Keratinocyte (primary cell): ENCODE data around the gene ECE1. TPM values are rescaled to one million over a fixed set of nuclear protein-coding genes. Genes with fewer than 3 reads are reported as not detected.
"Not testable (repeated sequence)": the region's sequence is repeated elsewhere in the genome, so short reads cannot be mapped to it uniquely, and the experiment has no call there.

Experiments used
- DNase-seq: peaks from one replicate; pipeline ENCODE4 v3.0.0-alpha.2; 2011; ENCODE audit warnings: low read depth, missing footprints, low spot score
- FAIRE-seq: peaks from 2 replicates; lab custom pipeline; 2011; peaks lifted over from hg19 to GRCh38; lab: Jason Lieb, UNC
- H2AFZ ChIP-seq: 2 replicates; pipeline ENCODE4 v1.6.0; 2012; ENCODE audit warnings: low read length, control low read depth, inconsistent platforms; ENCODE audit not compliant: control insufficient read depth
- H3K27ac ChIP-seq: 2 replicates; pipeline ENCODE4 v1.5.1; 2011; ENCODE audit warnings: low read length; ENCODE audit not compliant: control insufficient read depth, insufficient read depth
- H3K27me3 ChIP-seq: 3 replicates; pipeline ENCODE4 v1.6.0; 2011; ENCODE audit warnings: low read length; ENCODE audit not compliant: control insufficient read depth, insufficient read depth; ENCODE audit errors: extremely low read depth
- H3K36me3 ChIP-seq, 2 experiments: 2 replicates in 1 of 2; 3 replicates in 1 of 2; pipeline ENCODE4 v1.5.1; 2011; ENCODE audit warnings: low read length in 2 of 2, mild to moderate bottlenecking in 1 of 2; ENCODE audit not compliant: control insufficient read depth in 2 of 2, insufficient read depth in 2 of 2; ENCODE audit errors: extremely low read depth in 1 of 2
- H3K4me1 ChIP-seq: 3 replicates; pipeline ENCODE4 v1.5.1; 2011; ENCODE audit warnings: low read length; ENCODE audit not compliant: control insufficient read depth, insufficient read depth; ENCODE audit errors: extremely low read depth
- H3K4me2 ChIP-seq: 3 replicates; pipeline ENCODE4 v1.6.0; 2011; ENCODE audit warnings: low read depth, low read length; ENCODE audit not compliant: control insufficient read depth, insufficient read depth; ENCODE audit errors: extremely low read depth
- H3K4me3 ChIP-seq, 3 experiments: fragments of 200-600 bp in 1 of 3; sonication (generic) in 1 of 3; 2 replicates in 2 of 3; 3 replicates in 1 of 3; pipeline ENCODE4 v1.5.1; 2011 to 2016; ENCODE audit warnings: low read length in 3 of 3, mild to moderate bottlenecking in 3 of 3, control low read depth in 2 of 3, inconsistent platforms in 1 of 3, low read depth in 1 of 3, mixed read lengths in 1 of 3, mixed run types in 1 of 3, moderate library complexity in 1 of 3; ENCODE audit not compliant: control insufficient read depth in 2 of 3, insufficient read depth in 2 of 3; ENCODE audit errors: extremely low read depth in 1 of 3
- H3K79me2 ChIP-seq: 2 replicates; pipeline ENCODE4 v1.6.0; 2012; ENCODE audit warnings: low read length; ENCODE audit not compliant: control insufficient read depth, insufficient read depth
- H3K9ac ChIP-seq: 3 replicates; pipeline ENCODE4 v1.6.0; 2011; ENCODE audit warnings: low read length; ENCODE audit not compliant: control insufficient read depth, insufficient read depth; ENCODE audit errors: extremely low read depth
- H3K9me1 ChIP-seq: 3 replicates; pipeline ENCODE4 v1.6.0; 2011; ENCODE audit warnings: low read length; ENCODE audit not compliant: control insufficient read depth, insufficient read depth; ENCODE audit errors: extremely low read depth
- H3K9me3 ChIP-seq: 2 replicates; pipeline ENCODE4 v1.5.1; 2012; ENCODE audit warnings: low read depth, low read length; ENCODE audit not compliant: control insufficient read depth
- H4K20me1 ChIP-seq: 3 replicates; pipeline ENCODE4 v1.6.0; 2011; ENCODE audit warnings: low read length; ENCODE audit not compliant: control insufficient read depth, insufficient read depth; ENCODE audit errors: extremely low read depth
- EZH2 ChIP-seq: IDR thresholded peaks from one replicate; pipeline ENCODE4 v1.6.1; 2012; ENCODE audit warnings: inconsistent platforms, mild to moderate bottlenecking, low read length, moderate library complexity
- dilution Hi-C: fragments of 300-500 bp; cut with MboI; formaldehyde crosslinking; loops from one replicate; pipeline ENCODE4 v1.7.0; 2020; ENCODE audit warnings: low sequenced_read_pairs; ENCODE audit not compliant: extremely low pct_ligation_motif_present
- polyA plus RNA-seq, 5 experiments: library from polyadenylated mRNA; depleted of rRNA in 3 of 5; stranded (reverse) in 3 of 5; stranded (forward) in 1 of 5; unstranded in 1 of 5; fragments of >200 nt; gene quantifications; 1 replicate in 1 of 5; 2 replicates in 3 of 5; 3 replicates in 1 of 5; pipeline versions ENCODE4 v1.2.1 to v1.2.3, GENCODE V29; 2011 to 2012; ENCODE audit warnings: missing spikeins in 2 of 5, low read depth in 1 of 5, low replicate concordance in 1 of 5
- TF ChIP-seq, protein P1 (sequence below), 3 experiments: IDR thresholded peaks in 1 of 3; conservative IDR thresholded peaks in 1 of 3; optimal IDR thresholded peaks in 1 of 3; 2 replicates in 2 of 3; 3 replicates in 1 of 3; pipeline versions ENCODE3 to v1.5.1; 2011; ENCODE audit warnings: low read length in 3 of 3, mild to moderate bottlenecking in 3 of 3, moderate library complexity in 2 of 3, control low read depth in 1 of 3, inconsistent platforms in 1 of 3; ENCODE audit not compliant: insufficient read depth in 2 of 3; ENCODE audit errors: extremely low read depth in 1 of 3

The ECE1 gene
- polyA plus RNA-seq, 1 donor (not counting 4 experiments of a cell fraction or from before 2014, with no cell fraction given), result 59.1 TPM

DNA sequence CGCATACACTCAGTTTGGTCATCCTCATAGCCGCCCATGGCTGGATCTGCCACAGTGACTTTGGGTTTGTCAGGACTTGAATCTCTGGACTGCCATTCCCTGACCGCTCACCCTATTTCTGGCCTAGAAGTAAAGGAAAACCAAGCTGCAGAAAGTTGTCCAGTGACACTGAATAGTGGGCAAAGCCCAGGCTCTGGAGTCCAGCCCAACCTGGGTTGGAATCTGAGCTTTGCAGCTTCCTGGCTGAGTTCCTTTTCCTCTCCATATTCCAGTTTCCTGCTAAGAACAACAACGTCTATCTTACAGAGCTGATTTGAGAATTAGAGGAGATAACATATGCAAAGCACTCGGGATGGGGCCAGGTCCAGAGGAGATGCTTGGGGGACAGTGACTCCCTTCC is 98.0 kb downstream of the ECE1 start:
- no peaks in the 10 kb centered on the region for H4K20me1 ChIP-seq
- dilution Hi-C loops, result no loop called here
- H3K9me3 ChIP-seq, result no peaks in the 10 kb centered on the region
- no peak overlapping the region for H3K4me2 ChIP-seq
- FAIRE-seq (no peak), DNase-seq (no peak)
- H3K27ac ChIP-seq, result no peak overlapping the region
- H3K27me3 ChIP-seq, result no peaks in the 10 kb centered on the region
- no peak for TF ChIP-seq EZH2
- TF ChIP-seq, protein P1, sequence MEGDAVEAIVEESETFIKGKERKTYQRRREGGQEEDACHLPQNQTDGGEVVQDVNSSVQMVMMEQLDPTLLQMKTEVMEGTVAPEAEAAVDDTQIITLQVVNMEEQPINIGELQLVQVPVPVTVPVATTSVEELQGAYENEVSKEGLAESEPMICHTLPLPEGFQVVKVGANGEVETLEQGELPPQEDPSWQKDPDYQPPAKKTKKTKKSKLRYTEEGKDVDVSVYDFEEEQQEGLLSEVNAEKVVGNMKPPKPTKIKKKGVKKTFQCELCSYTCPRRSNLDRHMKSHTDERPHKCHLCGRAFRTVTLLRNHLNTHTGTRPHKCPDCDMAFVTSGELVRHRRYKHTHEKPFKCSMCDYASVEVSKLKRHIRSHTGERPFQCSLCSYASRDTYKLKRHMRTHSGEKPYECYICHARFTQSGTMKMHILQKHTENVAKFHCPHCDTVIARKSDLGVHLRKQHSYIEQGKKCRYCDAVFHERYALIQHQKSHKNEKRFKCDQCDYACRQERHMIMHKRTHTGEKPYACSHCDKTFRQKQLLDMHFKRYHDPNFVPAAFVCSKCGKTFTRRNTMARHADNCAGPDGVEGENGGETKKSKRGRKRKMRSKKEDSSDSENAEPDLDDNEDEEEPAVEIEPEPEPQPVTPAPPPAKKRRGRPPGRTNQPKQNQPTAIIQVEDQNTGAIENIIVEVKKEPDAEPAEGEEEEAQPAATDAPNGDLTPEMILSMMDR (optimal IDR thresholded peaks at IDR 0.05 in 1 of 3, IDR thresholded peaks at IDR 0.05 in 1 of 3, conservative IDR thresholded peaks at IDR 0.05 in 1 of 3; ENCODE audit: extremely low read depth in 1 of 3, insufficient read depth in 2 of 3, low read length in 3 of 3), result no peak
- no peaks in the 10 kb centered on the region for H3K9me1 ChIP-seq
- no peak overlapping the region for H3K9ac ChIP-seq
- no peaks in the 10 kb centered on the region for H3K79me2 ChIP-seq
- H3K4me1 ChIP-seq, result peaks cover 17% of the 10 kb centered on the region
- no peak overlapping the region for H3K4me3 ChIP-seq
- no peaks in the 10 kb centered on the region for H3K36me3 ChIP-seq
- no peak overlapping the region for H2AFZ ChIP-seq

GRCh38 chr1:21190771-21191170 is 99.5 kb downstream of the ECE1 start:
- H3K36me3 ChIP-seq, dilution Hi-C loops, H2AFZ ChIP-seq, H4K20me1 ChIP-seq, H3K9me3 ChIP-seq, FAIRE-seq, H3K79me2 ChIP-seq, H3K9me1 ChIP-seq, H3K9ac ChIP-seq, H3K27me3 ChIP-seq, H3K4me3 ChIP-seq, H3K27ac ChIP-seq, DNase-seq: not testable (repeated sequence)
- Histone ChIP-seq H3K4me1 (peaks cover 17% of the 10 kb centered on the region), H3K4me2 (peak overlapping the region; percentile 27)

DNA sequence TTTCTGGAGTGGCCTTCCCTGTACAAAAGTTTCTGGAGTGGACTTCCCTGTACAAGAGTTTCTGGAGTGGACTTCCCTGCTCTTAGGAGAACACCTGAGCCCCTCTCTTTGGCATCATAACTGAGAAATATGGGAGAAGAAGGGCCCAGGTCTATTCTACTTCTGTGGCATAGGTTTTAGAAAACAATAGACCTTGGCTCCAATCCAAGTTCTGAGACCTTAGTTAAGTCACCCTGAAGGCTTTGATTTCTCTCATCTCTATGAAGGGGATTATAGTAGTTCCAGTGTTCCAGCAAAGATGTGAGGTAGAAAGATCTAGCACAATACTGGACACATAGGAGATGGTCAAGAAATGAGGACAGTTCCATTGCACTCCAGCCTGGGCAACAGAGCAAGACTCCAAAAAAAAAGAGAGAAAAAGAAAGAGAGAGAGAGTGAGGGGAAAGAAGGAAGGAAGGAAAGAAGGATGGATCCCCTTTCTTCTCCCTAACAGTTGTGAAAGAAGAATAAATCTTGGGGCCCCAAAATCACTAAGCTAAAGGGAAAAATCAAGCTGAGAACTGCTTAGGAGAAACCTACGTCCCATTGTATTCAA is 100.3 kb downstream of the ECE1 start:
- H3K79me2 ChIP-seq, result no peaks in the 10 kb centered on the region
- TF ChIP-seq, protein P1 (optimal IDR thresholded peaks at IDR 0.05 in 1 of 3, IDR thresholded peaks at IDR 0.05 in 1 of 3, conservative IDR thresholded peaks at IDR 0.05 in 1 of 3; ENCODE audit: extremely low read depth in 1 of 3, insufficient read depth in 2 of 3, low read length in 3 of 3), result no peak
- no peak for TF ChIP-seq EZH2
- no peaks in the 10 kb centered on the region for H3K27me3 ChIP-seq
- no peak overlapping the region for H3K9ac ChIP-seq
- FAIRE-seq (no peak), DNase-seq (no peak)
- peaks cover 12% of the 10 kb centered on the region for H3K4me1 ChIP-seq
- H3K4me2 ChIP-seq, result no peak overlapping the region
- H3K4me3 ChIP-seq, result no peak overlapping the region
- H3K27ac ChIP-seq, result no peak overlapping the region
- H3K36me3 ChIP-seq, result no peaks in the 10 kb centered on the region
- no peaks in the 10 kb centered on the region for H4K20me1 ChIP-seq
- no peaks in the 10 kb centered on the region for H3K9me3 ChIP-seq
- dilution Hi-C loops, result no loop called here
- H3K9me1 ChIP-seq, result no peaks in the 10 kb centered on the region
- H2AFZ ChIP-seq, result no peak overlapping the region
